HG03520 (cell line): ENCODE measurements around the gene AMBRA1.

Experiments
- ATAC-seq: cut with Tn5 transposase; IDR thresholded peaks from one replicate; pipeline ENCODE4 v1.9.1; 2021; ENCODE audit warnings: mild to moderate bottlenecking, moderate library complexity; ENCODE audit not compliant: unreplicated experiment

The AMBRA1 gene

GRCh38 chr11:46408407-46408986 lies 185.3 kb downstream of the AMBRA1 start:
- no peak for ATAC-seq

GRCh38 chr11:46407635-46408034 lies 186.2 kb downstream of the AMBRA1 start:
- ATAC-seq: no peak

GRCh38 chr11:46404476-46405017 lies 189.3 kb downstream of the AMBRA1 start:
- ATAC-seq: no peak

- no peak for ATAC-seq
Observed at GRCh38 chr11:46402957-46403902, 190.6 kb downstream of the AMBRA1 start.

- no peak for ATAC-seq
Observed at GRCh38 chr11:46397526-46397925, 196.3 kb downstream of the AMBRA1 start.

GRCh38 chr11:46393759-46394158 lies 200.1 kb downstream of the AMBRA1 start:
- ATAC-seq: no peak

- ATAC-seq: no peak
Observed at GRCh38 chr11:46393231-46393616, 200.6 kb downstream of the AMBRA1 start.

- ATAC-seq: peak; percentile 59
Observed at GRCh38 chr11:46392421-46393230, 201.2 kb downstream of the AMBRA1 start.

- ATAC-seq: no peak
Observed at GRCh38 chr11:46391578-46392420, 202.0 kb downstream of the AMBRA1 start, which contains the start of gene CHRM4. Gene CHRM4 (minus strand): TSS chr11:46391776. CDS start chr11:46386557, 5,219 bp downstream.

- ATAC-seq: no peak
Observed at GRCh38 chr11:46391186-46391577, 202.6 kb downstream of the AMBRA1 start.

- ATAC-seq: no peak
Observed at GRCh38 chr11:46390331-46391171, 203.3 kb downstream of the AMBRA1 start.

GRCh38 chr11:46389450-46390330 lies 204.1 kb downstream of the AMBRA1 start:
- peak; percentile 36 for ATAC-seq

- no peak for ATAC-seq
Observed at GRCh38 chr11:46388619-46389449, 205.0 kb downstream of the AMBRA1 start.

GRCh38 chr11:46387919-46388618 lies 205.8 kb downstream of the AMBRA1 start:
- no peak for ATAC-seq

GRCh38 chr11:46387456-46387855 lies 206.4 kb downstream of the AMBRA1 start:
- no peak for ATAC-seq

- no peak for ATAC-seq
Observed at GRCh38 chr11:46386674-46387073, 207.1 kb downstream of the AMBRA1 start.
